Hematopoietic multipotent progenitor cell (in vitro differentiated cells): Measurements from ENCODE around the gene FAH. TPM values are rescaled to one million over a fixed set of nuclear protein-coding genes. Genes with fewer than 3 reads are reported as not detected.
A peak's percentile ranks its signal among the peaks of the same experiment; 100 is the strongest.

ENCODE experiments used
- DNase-seq, 3 donors: peaks; one replicate each; pipeline ENCODE4 v3.0.0-alpha.2; 2011 to 2015; ENCODE audit warnings: low read depth in 2 of 3, low spot score in 2 of 3
- total RNA-seq: library from RNA; depleted of rRNA; stranded (reverse); fragments of >200 nt; gene quantifications from one replicate; pipeline ENCODE4 v1.2.3, GENCODE V29; 2012

Gene FAH
- total RNA-seq, 1 donor, result 32.9 TPM

DNA sequence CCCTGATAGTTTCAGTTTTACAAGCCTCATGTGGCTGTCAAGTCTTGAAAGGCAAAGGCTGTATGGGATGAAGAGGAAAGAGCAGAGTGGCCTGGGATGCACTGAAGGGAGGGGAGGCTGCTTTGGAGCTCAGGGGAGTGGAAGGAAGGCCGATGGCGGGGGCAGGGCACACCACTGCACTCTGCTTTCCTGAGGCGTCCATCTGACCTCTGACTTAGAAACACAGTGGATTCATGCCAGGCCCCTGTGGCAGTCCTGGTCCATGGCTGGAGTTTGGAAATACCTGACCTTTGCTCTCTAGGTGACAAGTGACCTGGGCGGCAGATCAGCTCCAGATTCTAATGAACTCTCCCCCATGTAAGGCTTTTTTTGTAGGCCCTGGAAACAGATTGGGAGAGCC is 19.0 kb downstream of the FAH start:
- DNase-seq, result no peak

DNA sequence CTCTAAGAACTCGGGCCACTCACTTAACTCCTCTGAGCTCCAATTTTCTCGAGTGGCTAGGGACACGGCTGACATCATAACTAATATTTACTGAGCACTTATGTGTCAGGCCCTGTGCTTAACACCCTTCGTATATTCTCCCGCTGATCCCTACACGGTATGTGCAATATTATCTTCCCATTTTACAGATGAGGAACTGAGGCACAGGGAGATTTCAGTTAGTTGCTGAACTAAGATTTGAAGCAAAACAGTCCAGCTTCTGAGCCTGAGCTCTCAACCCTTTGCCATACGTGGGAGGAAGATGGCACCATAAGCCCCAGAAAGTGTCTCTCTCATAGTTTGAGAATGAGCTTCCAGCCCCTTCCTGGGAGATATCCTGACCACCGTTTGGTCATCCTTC is 19.6 kb downstream of the FAH start:
- no peak for DNase-seq

DNA sequence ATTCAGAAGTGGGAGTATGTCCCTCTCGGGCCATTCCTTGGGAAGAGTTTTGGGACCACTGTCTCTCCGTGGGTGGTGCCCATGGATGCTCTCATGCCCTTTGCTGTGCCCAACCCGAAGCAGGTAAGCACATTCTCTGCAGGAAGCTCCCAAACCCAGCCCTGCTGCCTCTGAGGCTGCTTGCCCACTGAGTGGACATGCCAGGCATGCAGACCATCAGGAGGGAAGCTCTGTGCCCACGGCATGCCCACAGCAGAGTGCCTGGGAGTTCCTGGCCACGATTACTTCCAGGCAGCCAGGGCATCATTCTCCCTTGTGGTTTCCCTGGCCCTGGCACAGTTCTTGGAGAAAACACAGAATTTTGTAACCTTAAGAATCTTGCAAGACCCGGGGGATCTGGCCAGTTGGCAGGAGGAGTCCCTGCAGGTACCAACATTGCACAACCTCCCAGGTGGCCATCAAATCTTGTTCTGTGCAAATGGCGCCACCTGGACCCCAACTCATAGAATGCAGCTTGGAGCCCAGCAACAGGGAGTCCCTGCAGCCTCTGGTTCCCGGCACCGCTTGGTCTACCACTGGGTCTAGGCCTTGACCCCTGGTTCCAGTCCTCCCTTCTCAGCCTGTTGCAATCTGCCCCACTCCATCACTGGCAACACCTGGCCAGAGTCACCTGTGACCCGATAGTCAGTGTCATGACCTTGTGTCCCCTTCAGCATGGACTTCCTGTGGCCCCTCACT is 20.4 kb downstream of the FAH start:
- DNase-seq, result peak; percentile 29 to 85 (median 67)

DNA sequence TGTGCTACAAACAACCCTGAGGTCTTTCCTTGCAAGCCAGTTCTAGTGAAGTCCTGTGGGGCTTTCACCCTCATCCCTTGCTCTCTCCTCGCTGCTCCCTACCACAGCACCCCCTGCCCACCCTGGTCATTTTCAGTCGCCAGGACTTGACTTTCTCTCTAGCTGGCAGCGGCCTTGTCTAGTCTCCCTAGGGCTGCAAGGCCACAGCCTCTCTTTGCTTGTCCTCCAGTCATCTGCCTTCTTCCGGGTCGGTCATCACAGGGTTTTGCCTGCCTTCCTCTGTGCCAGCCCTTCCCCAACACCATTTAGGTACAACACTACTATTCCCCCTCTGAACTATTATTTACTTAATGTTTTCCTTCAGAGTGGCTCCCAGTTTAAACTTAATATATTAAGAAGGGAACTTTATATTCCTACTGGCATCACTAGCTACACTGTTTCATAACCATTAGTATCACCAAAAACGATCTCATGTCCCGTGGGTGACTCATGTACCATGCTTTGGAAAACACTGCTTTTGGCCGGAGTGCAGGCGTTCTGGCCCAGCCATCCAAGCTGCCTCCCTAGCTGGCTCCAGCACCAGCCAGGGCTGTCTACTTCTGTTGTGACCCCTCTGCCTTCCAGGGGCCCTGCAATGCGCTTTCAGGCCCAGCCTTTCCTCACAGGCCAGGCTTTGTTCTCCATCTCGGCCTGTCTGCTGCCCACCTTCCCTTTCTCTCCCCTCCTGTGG is 21.4 kb downstream of the FAH start:
- DNase-seq, result no peak

DNA sequence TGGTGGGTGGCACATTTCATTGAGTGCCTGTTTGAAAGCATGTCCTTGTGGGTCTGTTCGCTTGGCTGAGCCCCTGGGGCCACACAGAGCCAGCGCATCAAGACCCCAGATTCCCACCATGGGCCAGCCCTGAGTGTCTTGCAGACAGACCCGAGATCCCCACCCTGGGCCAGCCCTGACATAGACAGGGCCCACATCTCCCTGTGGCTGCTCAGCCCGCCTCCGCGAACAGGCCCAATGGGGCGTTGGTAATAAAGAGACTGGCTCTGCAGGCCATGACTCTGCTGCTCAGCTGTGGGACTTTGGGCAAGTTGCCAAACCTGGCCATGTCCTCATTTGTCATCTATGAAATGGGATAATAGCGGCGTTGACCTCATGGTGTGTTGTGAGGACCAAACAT is 22.6 kb downstream of the FAH start:
- DNase-seq, result no peak

DNA sequence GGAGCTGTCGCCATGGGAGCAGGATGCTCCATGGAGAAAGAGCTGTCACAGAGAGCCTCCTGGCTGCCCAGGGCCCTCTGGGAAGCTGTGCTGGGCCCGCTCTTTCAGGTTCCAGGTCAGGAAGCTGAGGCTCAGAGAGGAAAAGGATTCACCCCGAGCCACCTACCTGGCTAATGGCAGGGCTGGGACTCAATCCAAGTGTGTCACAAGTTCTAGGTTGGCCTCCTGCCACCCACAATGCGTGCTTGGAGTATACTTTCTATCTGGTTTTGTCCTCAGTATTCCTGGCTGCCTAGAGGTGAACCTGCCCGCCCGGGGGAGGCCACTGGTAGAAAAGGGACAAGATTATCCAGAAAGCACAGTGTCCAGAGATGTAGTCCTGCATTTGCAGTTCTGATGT is 23.6 kb downstream of the FAH start:
- DNase-seq, result no peak

DNA sequence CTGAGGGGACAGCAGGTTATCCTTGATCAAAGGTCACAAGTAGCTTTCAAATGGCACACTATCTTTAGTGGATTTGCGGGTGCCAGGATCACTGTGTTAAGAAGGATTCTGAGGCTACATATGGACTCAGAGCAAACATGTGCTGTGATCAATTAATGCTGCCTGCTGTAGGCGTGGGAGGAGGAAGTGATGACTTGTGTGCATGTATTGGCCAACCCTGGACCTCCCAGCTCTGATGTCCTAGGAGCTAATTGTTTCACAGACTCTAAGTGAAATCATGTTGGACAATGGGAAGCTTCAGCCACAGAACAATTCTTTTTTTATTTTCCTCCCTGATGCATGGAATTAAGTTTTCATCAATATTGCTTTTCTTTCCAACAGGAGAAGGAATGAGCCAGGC is 24.4 kb downstream of the FAH start:
- no peak for DNase-seq

DNA sequence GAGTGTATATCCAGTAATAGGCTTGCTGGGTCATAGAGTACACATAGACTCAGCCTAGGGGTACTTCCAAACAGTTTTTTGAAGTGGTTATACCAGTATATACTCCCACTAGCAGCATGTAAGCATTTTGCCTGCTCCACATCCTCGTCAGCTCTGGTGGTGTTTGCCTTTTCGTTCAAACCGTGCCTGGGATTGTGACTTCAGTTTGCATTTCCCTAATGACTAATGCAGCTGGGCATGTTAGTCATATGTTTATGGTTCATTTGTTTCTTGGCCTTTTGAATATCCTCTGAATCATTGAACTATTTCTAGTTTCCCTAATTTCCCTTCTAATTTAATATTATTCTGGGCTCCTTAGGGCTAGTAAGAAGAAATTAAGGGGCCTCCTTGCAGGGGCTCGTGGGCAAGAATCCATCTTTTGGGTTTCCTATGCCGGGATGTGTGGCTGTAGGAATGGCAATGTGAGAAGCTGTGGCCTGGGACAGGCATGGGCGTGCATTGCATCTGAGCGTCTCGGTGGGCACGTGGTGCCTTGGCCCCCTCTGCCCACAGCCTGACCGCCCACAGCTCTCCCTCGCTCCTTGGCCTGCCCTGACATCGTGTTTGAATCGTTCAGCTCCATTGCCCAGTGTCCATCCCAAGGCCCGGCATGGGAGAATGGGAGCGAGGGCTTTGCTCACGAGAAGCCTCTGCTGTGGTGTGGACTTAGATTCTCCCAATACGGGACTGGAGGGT is 26.4 kb downstream of the FAH start:
- no peak for DNase-seq

DNA sequence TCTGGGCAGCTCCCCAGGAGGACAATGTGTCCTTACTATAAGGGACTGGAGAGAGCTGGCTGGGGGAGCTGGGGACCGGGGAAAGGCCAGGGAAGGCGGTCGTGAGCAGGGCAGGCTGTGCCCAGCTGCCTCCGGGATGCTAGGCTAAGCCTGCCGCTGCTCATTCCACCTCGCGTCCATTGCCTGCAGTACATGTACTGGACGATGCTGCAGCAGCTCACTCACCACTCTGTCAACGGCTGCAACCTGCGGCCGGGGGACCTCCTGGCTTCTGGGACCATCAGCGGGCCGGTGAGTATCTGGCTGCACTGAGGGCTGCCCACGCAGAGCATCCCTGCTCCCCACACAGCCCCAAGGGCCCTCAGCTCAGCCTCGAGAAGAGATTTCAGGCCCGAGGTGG is 27.1 kb downstream of the FAH start:
- no peak for DNase-seq

DNA sequence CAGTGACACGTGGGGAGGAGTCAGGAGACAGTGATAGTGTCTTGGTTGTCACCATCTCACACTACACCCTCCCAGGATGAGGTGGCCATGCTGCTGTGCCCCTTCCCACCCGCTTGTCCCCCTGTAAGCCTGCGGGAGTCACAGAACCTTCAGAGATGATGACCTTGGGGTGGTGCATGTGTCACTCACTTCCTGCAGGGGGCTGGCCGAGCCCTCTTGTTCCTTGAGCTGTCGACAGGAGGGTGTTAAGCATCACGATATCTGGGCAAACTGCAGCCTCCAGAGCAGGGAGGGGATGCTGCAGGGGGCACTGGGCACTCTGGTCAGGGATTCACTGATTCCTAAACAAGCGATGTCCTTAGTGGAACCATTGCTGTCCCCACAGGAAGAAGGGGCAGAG is 27.7 kb downstream of the FAH start:
- no peak for DNase-seq

DNA sequence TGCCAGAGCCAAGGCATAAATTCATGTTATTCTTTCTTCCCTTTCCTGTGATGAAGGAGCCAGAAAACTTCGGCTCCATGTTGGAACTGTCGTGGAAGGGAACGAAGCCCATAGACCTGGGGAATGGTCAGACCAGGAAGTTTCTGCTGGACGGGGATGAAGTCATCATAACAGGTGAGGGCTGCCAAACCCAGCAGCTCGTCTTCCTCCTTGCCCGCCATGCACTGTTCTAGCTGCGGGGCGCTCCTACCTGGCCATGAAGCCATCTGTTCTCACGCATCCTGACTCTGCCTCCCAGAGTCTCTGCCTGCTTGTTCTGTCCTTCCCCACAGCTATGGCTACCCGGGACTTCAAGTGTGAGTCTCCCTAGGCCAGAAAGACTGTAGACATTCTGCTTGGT is 28.2 kb downstream of the FAH start:
- DNase-seq, result no peak

DNA sequence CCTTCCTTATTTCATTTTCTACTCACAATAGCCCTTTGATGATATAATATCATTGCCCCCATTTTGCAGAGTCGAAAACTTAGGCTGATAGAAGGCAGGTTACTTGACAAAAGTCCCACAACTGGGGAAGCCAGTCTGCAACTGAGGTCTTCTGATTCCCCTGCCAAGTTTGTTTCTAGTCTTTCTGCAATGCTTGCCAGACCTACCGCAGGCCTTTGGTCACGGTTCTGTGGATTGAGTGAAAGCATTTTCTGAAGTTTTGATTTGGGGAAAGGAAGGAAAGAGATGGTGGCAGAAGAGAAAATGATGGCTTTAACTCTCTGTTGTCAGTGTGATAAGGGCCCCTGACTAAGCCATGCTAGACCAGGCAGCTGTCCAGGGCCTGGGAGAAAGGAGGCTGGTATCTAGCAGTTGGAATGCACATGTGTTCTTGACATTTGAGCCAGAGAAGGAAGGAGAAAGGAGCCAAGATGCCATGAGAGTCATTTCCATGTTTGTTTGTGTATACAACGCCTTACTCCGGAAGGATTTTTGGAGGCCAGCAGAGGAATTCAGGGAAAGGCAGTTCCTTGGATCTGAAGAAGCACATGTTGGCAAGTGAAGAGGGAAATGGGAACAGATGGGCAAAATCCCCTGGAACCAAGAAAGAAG is 29.9 kb downstream of the FAH start:
- DNase-seq, result no peak

DNA sequence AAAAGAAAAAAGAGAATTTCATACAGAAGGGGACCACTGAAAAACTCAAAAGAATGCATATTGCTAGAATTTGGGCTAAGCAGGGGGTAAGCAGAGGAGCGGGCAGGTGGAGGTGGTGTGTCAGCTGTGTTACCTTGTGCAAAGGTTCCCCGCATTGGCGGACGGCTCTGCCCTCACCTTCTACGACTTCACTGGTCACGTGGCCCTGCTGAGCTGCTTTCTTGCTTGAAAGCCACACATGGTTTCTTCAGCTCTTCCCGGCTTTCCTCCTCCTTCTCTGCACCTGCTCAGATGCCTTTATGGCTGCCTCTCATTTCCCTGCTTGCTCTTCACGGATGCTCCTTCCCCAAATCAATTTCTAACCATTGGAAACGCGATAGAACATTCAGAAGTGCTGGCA is 30.5 kb downstream of the FAH start:
- no peak for DNase-seq

DNA sequence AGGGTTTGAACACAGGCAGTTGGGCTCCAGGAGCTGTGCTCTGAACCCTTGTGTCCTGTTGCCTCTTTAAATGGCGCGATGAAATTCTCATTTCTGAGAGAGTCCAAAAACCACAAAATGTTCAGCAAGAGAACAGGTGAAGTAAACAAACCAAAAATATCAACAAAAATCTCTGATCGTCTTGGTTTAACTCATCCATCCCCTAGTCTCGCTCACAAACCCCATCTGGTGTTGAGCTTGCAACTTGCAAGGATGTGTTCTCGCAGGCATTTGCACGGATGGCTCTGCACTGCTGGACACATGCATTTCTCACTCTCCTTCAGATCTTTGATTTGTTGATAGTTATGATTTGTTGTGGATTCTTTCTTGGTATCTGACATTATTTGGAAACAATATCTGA is 31.1 kb downstream of the FAH start:
- DNase-seq, result no peak

DNA sequence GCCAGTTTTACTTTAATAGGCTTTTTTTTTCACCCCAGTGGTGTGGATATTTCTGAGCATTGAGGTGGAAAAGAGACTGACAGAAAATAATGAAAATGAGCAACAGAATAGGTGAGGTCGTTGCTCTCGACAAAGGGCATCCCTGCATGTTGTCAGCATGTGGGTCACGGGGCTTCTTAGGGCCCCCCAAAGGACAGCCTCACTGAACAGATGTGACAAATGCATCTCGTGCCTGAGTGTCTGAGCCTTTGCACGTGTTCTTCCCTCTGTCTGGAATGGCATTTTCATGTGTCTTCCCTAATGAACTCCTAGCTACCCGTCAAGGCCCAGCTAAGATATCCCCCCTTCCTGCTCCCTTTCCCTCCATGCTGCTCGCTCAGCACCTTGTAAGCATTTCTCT is 31.8 kb downstream of the FAH start:
- DNase-seq, result no peak

DNA sequence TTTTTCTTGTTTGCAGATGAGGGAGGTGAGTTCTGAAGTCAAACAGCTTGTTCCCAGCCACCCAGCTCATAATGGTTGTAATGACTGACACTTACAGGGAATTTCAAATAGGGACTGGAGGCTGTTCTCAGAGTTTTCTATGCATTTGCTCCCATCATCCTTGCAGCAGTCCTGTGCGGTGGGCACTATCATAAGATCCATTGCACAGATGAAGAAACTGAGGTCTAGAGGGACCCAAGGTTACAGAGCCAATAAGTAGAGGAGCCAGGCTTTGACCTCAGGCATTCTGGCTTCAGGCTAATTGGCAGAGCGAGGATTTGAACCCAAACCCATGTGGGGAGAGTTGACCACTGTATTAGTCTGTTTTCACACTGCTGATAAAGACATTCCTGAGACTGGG is 32.4 kb downstream of the FAH start:
- no peak for DNase-seq

DNA sequence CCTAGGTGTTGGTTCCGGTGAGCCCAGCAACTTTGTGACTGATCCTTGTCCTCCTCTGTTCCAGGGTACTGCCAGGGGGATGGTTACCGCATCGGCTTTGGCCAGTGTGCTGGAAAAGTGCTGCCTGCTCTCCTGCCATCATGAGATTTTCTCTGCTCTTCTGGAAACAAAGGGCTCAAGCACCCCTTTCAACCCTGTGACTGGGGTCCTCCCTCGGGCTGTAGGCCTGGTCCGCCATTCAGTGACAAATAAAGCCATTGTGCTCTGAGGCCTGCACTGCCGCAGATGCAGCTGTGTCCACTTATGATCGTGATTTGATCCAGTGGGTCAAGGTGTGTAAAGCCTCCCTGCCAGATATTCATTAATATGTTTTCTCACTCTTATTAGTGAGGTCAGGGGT is 33.3 kb downstream of the FAH start:
- DNase-seq, result no peak

DNA sequence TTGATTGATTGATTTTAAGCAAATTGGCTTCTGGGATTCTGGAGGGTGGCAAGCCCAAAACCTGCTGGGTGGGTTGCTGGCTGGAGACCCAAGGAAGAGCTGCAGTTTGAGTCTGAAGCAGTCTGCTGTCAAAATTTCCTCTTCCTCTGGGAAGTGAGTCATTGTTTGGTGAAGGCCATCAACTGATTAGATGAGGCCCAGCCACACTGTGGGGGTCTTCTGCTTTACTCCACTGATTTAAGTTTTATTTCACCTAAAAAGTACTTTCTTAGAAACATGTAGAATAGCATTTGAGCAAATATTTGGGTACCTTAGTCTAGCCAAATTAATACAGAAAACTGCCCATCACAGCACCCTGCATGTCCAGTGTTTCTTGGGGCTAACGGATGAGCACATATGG is 33.8 kb downstream of the FAH start:
- DNase-seq, result no peak

DNA sequence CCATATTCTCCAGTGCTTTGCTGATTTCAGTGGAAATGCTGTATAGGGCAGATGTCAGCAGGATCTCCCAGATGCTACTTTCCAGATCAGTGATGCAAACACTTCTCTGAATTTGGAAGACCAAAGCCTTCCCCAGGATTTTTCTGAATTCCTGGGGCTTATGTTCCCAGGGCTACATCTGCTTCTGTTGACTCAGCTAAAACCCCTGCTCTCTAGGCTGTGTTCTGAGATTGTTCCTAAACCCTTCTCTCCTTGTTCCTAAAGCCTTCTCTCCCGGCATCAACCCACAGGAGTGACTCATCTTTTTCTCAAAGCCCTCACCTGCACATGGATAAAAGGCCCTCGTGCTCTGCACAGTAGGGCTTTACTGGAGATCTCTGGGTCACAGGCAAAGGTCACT is 35.5 kb downstream of the FAH start:
- no peak for DNase-seq

DNA sequence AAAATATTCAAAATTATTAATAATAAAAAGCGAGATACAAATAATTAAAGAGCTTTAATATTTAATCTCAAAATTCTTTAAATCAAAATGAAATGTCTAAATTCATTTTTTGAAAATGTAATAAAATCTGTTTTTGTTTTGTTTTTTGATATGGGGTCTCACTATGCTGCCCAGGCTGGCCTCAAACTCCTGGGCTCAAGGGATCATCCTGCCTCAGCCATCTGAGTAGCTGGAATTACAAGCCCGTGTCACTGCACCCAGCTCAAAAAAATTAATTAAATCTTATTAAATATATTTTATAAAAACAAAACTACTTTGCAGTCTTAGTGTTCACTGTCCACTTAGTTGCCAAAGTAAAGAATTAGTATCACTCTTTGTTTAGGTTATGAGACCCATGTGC is 38.4 kb downstream of the FAH start:
- no peak for DNase-seq

DNA sequence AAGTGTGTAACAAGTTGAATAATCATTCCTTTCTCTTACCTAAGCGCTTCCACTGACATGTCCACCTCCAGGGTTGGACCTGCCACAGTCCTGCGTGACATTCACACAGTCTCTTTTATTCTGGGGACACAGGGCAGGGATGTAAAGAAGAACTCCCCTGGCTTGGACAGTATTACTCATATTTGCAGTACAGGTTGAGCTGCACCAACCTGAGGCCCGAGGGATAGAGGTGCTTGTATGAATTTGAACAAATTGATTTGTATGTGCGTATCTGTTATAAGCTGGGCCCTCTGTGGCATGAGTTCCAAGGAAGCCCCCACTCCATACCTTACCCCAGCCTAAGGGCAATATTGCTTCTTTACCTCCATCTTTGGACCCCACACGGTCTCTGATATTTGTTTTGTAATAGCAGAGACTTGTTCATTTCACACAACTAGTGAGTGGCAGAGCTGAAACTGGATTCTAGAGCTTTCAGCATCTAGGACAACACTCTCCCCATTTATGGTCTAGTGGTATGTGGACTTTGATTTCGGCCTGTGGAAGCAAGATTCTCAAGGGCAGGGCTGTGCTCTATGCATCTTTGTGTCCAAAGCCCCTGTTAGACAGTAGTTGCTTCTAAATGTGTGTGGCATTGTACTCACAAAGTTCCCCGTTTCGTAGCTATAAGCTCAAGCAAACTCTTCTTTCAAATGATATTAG is 39.2 kb downstream of the FAH start:
- no peak for DNase-seq
